ENCODE results near the gene SMIM45.

- TF ChIP-seq CTCF (IDR thresholded peaks at IDR 0.05), result no peak
- TF ChIP-seq POLR2A (IDR thresholded peaks at IDR 0.05), result no peak
- TF ChIP-seq EP300 (IDR thresholded peaks at IDR 0.05), result no peak
Observed at GRCh38 chr22:41992496-41992895, 40.5 kb downstream of the SMIM45 start.
